ENCODE data around the gene PRELP.
A peak's percentile ranks its signal among the peaks of the same experiment; 100 is the strongest.
"Not testable (repeated sequence)": the region's sequence is repeated elsewhere in the genome, so short reads cannot be mapped to it uniquely, and the experiment has no call there.

Gene PRELP

GRCh38 chr1:203447151-203447550, 28.5 kb upstream of the PRELP start:
- TF ChIP-seq CTCF (conservative IDR thresholded peaks at IDR 0.05; ENCODE audit: low read depth, low read length), result no peak

GRCh38 chr1:203447598-203447997, 28.0 kb upstream of the PRELP start:
- not testable (repeated sequence) for DNase-seq (ENCODE audit: low read depth); H3K4me3 ChIP-seq (ENCODE audit: low read depth, low read length)

More at GRCh38 chr1:203447151-203447550, 28.5 kb upstream of the PRELP start:
- no peak for DNase-seq (ENCODE audit: low read depth)
- H3K4me3 ChIP-seq (ENCODE audit: low read depth, low read length), result no peak overlapping the region

- peak; percentile 59 for DNase-seq (ENCODE audit: low read depth)
- TF ChIP-seq CTCF (conservative IDR thresholded peaks at IDR 0.05; ENCODE audit: low read depth, low read length), result no peak
- no peak overlapping the region for H3K4me3 ChIP-seq (ENCODE audit: low read depth, low read length)
Measured at GRCh38 chr1:203448521-203449061, 27.0 kb upstream of the PRELP start.

GRCh38 chr1:203450001-203450400, 25.6 kb upstream of the PRELP start:
- DNase-seq (ENCODE audit: low read depth), result no peak
- TF ChIP-seq CTCF (conservative IDR thresholded peaks at IDR 0.05; ENCODE audit: low read depth, low read length), result no peak
- H3K4me3 ChIP-seq (ENCODE audit: low read depth, low read length), result no peak overlapping the region

- no peak for TF ChIP-seq CTCF (conservative IDR thresholded peaks at IDR 0.05; ENCODE audit: low read depth, low read length)
- no peak overlapping the region for H3K4me3 ChIP-seq (ENCODE audit: low read depth, low read length)
- DNase-seq (ENCODE audit: low read depth), result no peak
Measured at GRCh38 chr1:203450479-203451149, 25.0 kb upstream of the PRELP start.

- no peak for DNase-seq (ENCODE audit: low read depth)
- TF ChIP-seq CTCF (conservative IDR thresholded peaks at IDR 0.05; ENCODE audit: low read depth, low read length), result no peak
- no peak overlapping the region for H3K4me3 ChIP-seq (ENCODE audit: low read depth, low read length)
Measured at GRCh38 chr1:203451836-203452784, 23.5 kb upstream of the PRELP start.

- no peak for TF ChIP-seq CTCF (conservative IDR thresholded peaks at IDR 0.05; ENCODE audit: low read depth, low read length)
- no peak for DNase-seq (ENCODE audit: low read depth)
Measured at GRCh38 chr1:203453016-203453415, 22.6 kb upstream of the PRELP start.

More at GRCh38 chr1:203453016-203453415, 22.6 kb upstream of the PRELP start:
- H3K4me3 ChIP-seq (ENCODE audit: low read depth, low read length), result no peak overlapping the region

Data from choroid plexus epithelial cell (primary cell).